GM12878 (cell line): ENCODE results near the gene PLG. TPM values are rescaled to one million over a fixed set of nuclear protein-coding genes. Genes with fewer than 3 reads are reported as not detected.

ENCODE experiments used
- ATAC-seq: fragments of 200-7000 bp; cut with Tn5 transposase; 3 replicates; pipeline ENCODE4 v1.9.1; 2020; ENCODE audit warnings: mild to moderate bottlenecking, moderate library complexity
- BruUV-seq: library from RNA; stranded (reverse); fragments of 400-500 nt; replicated peaks from 2 replicates; lab custom pipeline; 2021; lab: Mats Ljungman, UMichigan
- CTCF ChIA-PET: fragments of 300-600 bp; sonication (Branson Sonifier 250); formaldehyde crosslinking; extraction: SDS; loops from one replicate; lab custom pipeline; 2021; ENCODE audit warnings: inconsistent platforms; lab: Yijun Ruan, JAX
- POLR2A ChIA-PET: fragments of 350-600 bp; formaldehyde crosslinking; extraction: SDS; loops from one replicate; lab custom pipeline; 2021; ENCODE audit warnings: inconsistent platforms; lab: Charles Lee
- RAD21 ChIA-PET: fragments of 300-600 bp; sonication (Branson Sonifier 250); formaldehyde crosslinking; loops from one replicate; lab custom pipeline; 2023; ENCODE audit warnings: antibody characterized with exemption; ENCODE audit not compliant: unreplicated experiment; lab: Charles Lee
- SMC1A ChIA-PET: fragments of 300-600 bp; sonication (Branson Sonifier 250); formaldehyde crosslinking; loops from one replicate; lab custom pipeline; 2023; ENCODE audit not compliant: unreplicated experiment, uncharacterized antibody; lab: Charles Lee
- DNase-seq: peaks from one replicate; pipeline ENCODE4 v3.0.0-alpha.2; 2011; ENCODE audit warnings: low read depth, low spot score
- FAIRE-seq: peaks from 3 replicates; lab custom pipeline; 2011; peaks lifted over from hg19 to GRCh38; lab: Jason Lieb, UNC
- H2AFZ ChIP-seq: 2 replicates; pipeline ENCODE4 v1.6.0; 2011; ENCODE audit warnings: low read depth, low read length, control low read depth; ENCODE audit not compliant: control insufficient read depth
- H3K27ac ChIP-seq: 2 replicates; pipeline ENCODE4 v1.5.1; 2011; ENCODE audit warnings: control low read depth; ENCODE audit not compliant: control insufficient read depth, insufficient read depth
- H3K27me3 ChIP-seq, 2 experiments: replicated peaks in 1 of 2; 2 replicates each; pipeline versions ENCODE4 v1.6.0 to v1.6.1; 2011; ENCODE audit warnings: low read length in 1 of 2; ENCODE audit not compliant: control insufficient read depth in 2 of 2, insufficient read depth in 2 of 2
- H3K36me3 ChIP-seq, 2 experiments: 2 replicates each; pipeline ENCODE4 v1.5.1; 2011; ENCODE audit warnings: low read length in 1 of 2; ENCODE audit not compliant: control insufficient read depth in 2 of 2, insufficient read depth in 2 of 2
- H3K4me1 ChIP-seq: 2 replicates; pipeline ENCODE4 v1.6.1; 2011; ENCODE audit warnings: mild to moderate bottlenecking, low read length, moderate library complexity, mixed read lengths; ENCODE audit not compliant: control insufficient read depth, insufficient read depth
- H3K4me2 ChIP-seq: 2 replicates; pipeline ENCODE4 v1.6.0; 2011; ENCODE audit warnings: control low read depth; ENCODE audit not compliant: control insufficient read depth, insufficient read depth
- H3K4me3 ChIP-seq: fragments of 200-600 bp; sonication (generic); 2 replicates; pipeline ENCODE4 v1.5.1; 2016
- H3K79me2 ChIP-seq: 2 replicates; pipeline ENCODE4 v1.6.0; 2011; ENCODE audit warnings: low read length; ENCODE audit not compliant: control insufficient read depth, insufficient read depth
- H3K9ac ChIP-seq: 2 replicates; pipeline ENCODE4 v1.8.0; 2011; ENCODE audit warnings: low read length, control low read depth, mixed read lengths; ENCODE audit not compliant: control insufficient read depth, insufficient read depth
- H3K9me3 ChIP-seq: replicated peaks from 3 replicates; pipeline ENCODE4 v1.5.1; 2011; ENCODE audit warnings: mild to moderate bottlenecking, low read length; ENCODE audit not compliant: control insufficient read depth, insufficient read depth
- H4K20me1 ChIP-seq: 2 replicates; pipeline ENCODE4 v1.6.0; 2011; ENCODE audit not compliant: control insufficient read depth, insufficient read depth
- CREB1 ChIP-seq: IDR thresholded peaks from 2 replicates; pipeline ENCODE4 v1.6.1; 2012; ENCODE audit warnings: low read depth, mild to moderate bottlenecking, inconsistent platforms
- FOS ChIP-seq: IDR thresholded peaks from 3 replicates; pipeline ENCODE4 v1.6.1; 2011; ENCODE audit warnings: borderline replicate concordance; ENCODE audit not compliant: insufficient read length; ENCODE audit errors: extremely low read depth
- IKZF2 ChIP-seq, 2 experiments: fragments of 450-650 bp; IDR thresholded peaks; 2 replicates each; pipeline ENCODE4 v1.6.1; 2017; ENCODE audit warnings: mild to moderate bottlenecking in 2 of 2, moderate library complexity in 2 of 2
- KDM1A ChIP-seq: fragments of 200-600 bp; sonication (generic); IDR thresholded peaks from 2 replicates; pipeline ENCODE4 v1.6.1; 2016; ENCODE audit warnings: borderline replicate concordance
- MYB ChIP-seq: fragments of 150-350 bp; IDR thresholded peaks from 2 replicates; pipeline ENCODE4 v1.6.1; 2014; ENCODE audit warnings: mild to moderate bottlenecking, low read depth, low read length, borderline replicate concordance
- NFIC ChIP-seq: IDR thresholded peaks from 2 replicates; pipeline ENCODE4 v1.6.1; 2012; ENCODE audit warnings: low read depth, mild to moderate bottlenecking, inconsistent platforms, low read length, moderate library complexity
- POU2F2 ChIP-seq: IDR thresholded peaks from 3 replicates; pipeline ENCODE4 v1.6.1; 2011; ENCODE audit warnings: low read depth, mild to moderate bottlenecking, low read length, borderline replicate concordance
- RELA ChIP-seq: fragments of 450-650 bp; IDR thresholded peaks from 2 replicates; pipeline ENCODE4 v1.8.0; 2014; ENCODE audit warnings: borderline replicate concordance; ENCODE audit not compliant: partially characterized antibody
- SPI1 ChIP-seq: IDR thresholded peaks from 2 replicates; pipeline ENCODE4 v1.6.1; 2011; ENCODE audit warnings: low read depth, mild to moderate bottlenecking, low read length, moderate library complexity, borderline replicate concordance; ENCODE audit not compliant: insufficient read depth
- TCF12 ChIP-seq: IDR thresholded peaks from 2 replicates; pipeline ENCODE4 v1.6.1; 2011; ENCODE audit warnings: low read depth, mild to moderate bottlenecking, low read length
- TCF3 ChIP-seq: IDR thresholded peaks from 2 replicates; pipeline ENCODE4 v1.6.1; 2012; ENCODE audit warnings: low read depth, mild to moderate bottlenecking, low read length, borderline replicate concordance; ENCODE audit not compliant: insufficient read depth
- WGBS: methylation state at CpG from one replicate; pipeline ENCODE4 v1.1.6; 2016; ENCODE audit warnings: low lambda C conversion rate; ENCODE audit not compliant: insufficient replicate concordance, insufficient coverage; ENCODE audit errors: missing lambda C conversion rate; 5-methylcytosine and 5-hydroxymethylcytosine counted together
- in situ Hi-C: fragments of 300-500 bp; cut with MboI; formaldehyde crosslinking; loops from 9 replicates; pipeline ENCODE4 v1.14.3; 2018; ENCODE audit warnings: mixed read lengths
- intact Hi-C: fragments of 100-400 bp; cut with micrococcal nuclease; formaldehyde crosslinking; loops from one replicate; pipeline ENCODE4 v1.14.2; 2022; ENCODE audit not compliant: unreplicated experiment
- polyA plus RNA-seq, 11 experiments: library from polyadenylated mRNA; depleted of rRNA in 4 of 11; unstranded in 6 of 11; stranded (reverse) in 5 of 11; fragments of >200 nt; fragmentation: Nextera tagmentation in 4 of 11; fragmentation: Illumina TruSeq in 1 of 11; extraction: Ambion mirVana in 4 of 11; extraction: Trizol in 1 of 11; gene quantifications; 1 replicate in 1 of 11; 2 replicates in 10 of 11; pipeline versions ENCODE4 v1.2.1 to v1.2.3, GENCODE V29; 2011 to 2016; ENCODE audit warnings: inconsistent platforms in 2 of 11, missing spikeins in 2 of 11, low read depth in 1 of 11
- total RNA-seq, 4 experiments: library from RNA; depleted of rRNA in 3 of 4; stranded (reverse); fragments of >200 nt in 3 of 4; fragmentation: Illumina TruSeq in 1 of 4; extraction: Trizol in 1 of 4; gene quantifications; 2 replicates each; pipeline versions ENCODE4 v1.2.1 to v1.2.3, GENCODE V29; 2013 to 2021
- TF ChIP-seq, protein P1 (sequence below): fragments of 450-650 bp; IDR thresholded peaks from 2 replicates; pipeline ENCODE4 v1.6.1; 2016; ENCODE audit warnings: mild to moderate bottlenecking
- TF ChIP-seq, protein P2 (sequence below): IDR thresholded peaks from 2 replicates; pipeline ENCODE4 v1.6.1; 2012; ENCODE audit warnings: improper control_type of control experiment, low read depth, low read length; ENCODE audit not compliant: insufficient replicate concordance
- TF ChIP-seq, protein P3 (sequence below): fragments of 450-650 bp; IDR thresholded peaks from 2 replicates; pipeline ENCODE4 v1.6.1; 2018; ENCODE audit warnings: borderline replicate concordance, mild to moderate bottlenecking; ENCODE audit not compliant: partially characterized antibody

Gene PLG
- total and polyA plus RNA-seq, 10 of the 15 experiments (the other 5 are each of a cell fraction or from before 2014, with no cell fraction given) = 0.06 to 3.0 (median 0.97) TPM; not detected in 1

DNA sequence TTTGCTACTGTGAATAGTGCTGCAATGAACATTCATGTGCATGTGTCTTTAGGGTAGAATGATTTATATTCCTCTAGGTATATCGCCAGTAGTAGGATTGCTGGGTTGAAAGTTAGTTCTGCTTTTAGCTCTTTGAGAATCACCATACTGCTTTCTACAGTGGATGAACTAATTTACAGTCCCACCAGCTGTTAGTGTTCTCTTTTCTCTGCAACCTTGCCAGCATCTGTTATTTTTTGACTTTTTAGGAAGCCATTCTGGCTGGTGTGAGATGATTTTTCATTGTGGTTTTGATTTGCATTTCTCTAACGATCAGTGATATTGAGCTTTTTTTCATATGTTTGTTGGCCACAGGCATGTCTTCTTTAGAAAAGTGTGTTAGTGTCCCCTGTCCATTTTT lies 40.0 kb downstream of the PLG start:
- POLR2A ChIA-PET = no interaction called here
- BruUV-seq = no TSS peak
- peak overlapping the region; percentile 72 for H3K4me2 ChIP-seq
- no peak overlapping the region; the same call in 1 of the 2 replicates for H3K9ac ChIP-seq
- no peak overlapping the region for H3K4me3 ChIP-seq
- H2AFZ ChIP-seq = no peak overlapping the region; the same call in 1 of the 2 replicates
- SMC1A ChIA-PET = no interaction called here
- no peaks in the 10 kb centered on the region for H3K36me3 ChIP-seq
- RAD21 ChIA-PET = no interaction called here
- H3K27me3 ChIP-seq = no peaks in the 10 kb centered on the region
- no peaks in the 10 kb centered on the region for H4K20me1 ChIP-seq
- peak overlapping the region; percentile 66 for H3K27ac ChIP-seq
- H3K9me3 ChIP-seq = peaks cover 14% of the 10 kb centered on the region
- in situ Hi-C loops (no loop called here), intact Hi-C loops (no loop called here)
- peaks cover 28% of the 10 kb centered on the region for H3K4me1 ChIP-seq
- no peaks in the 10 kb centered on the region; the same call in 1 of the 2 replicates for H3K79me2 ChIP-seq
- peak; percentile 59 for ATAC-seq
- 14% methylated on average over 2 of the region's 2 CpGs for WGBS
- DNase-seq = peak; percentile 28
- no peak for FAIRE-seq
- CTCF ChIA-PET = interaction anchor here (0.6 to 2.4 kb wide), 3 partner anchors 8 to 629 kb away, joined by 3 to 9 read pairs (median 4); no protein-coding TSS in a partner anchor
- TF ChIP-seq MYB = no peak
- TF ChIP-seq TCF3 = peak; percentile 57; the same call in 1 of the 2 replicates
- no peak for TF ChIP-seq CREB1
- 0 out of 3 replicates have a peak, but pooled peaks have one; percentile 14 for TF ChIP-seq POU2F2
- TF ChIP-seq, protein P1, sequence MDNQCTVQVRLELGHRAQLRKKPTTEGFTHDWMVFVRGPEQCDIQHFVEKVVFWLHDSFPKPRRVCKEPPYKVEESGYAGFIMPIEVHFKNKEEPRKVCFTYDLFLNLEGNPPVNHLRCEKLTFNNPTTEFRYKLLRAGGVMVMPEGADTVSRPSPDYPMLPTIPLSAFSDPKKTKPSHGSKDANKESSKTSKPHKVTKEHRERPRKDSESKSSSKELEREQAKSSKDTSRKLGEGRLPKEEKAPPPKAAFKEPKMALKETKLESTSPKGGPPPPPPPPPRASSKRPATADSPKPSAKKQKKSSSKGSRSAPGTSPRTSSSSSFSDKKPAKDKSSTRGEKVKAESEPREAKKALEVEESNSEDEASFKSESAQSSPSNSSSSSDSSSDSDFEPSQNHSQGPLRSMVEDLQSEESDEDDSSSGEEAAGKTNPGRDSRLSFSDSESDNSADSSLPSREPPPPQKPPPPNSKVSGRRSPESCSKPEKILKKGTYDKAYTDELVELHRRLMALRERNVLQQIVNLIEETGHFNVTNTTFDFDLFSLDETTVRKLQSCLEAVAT = no peak
- no peak for TF ChIP-seq IKZF2 (IDR thresholded peaks at IDR 0.05)
- TF ChIP-seq, protein P2, sequence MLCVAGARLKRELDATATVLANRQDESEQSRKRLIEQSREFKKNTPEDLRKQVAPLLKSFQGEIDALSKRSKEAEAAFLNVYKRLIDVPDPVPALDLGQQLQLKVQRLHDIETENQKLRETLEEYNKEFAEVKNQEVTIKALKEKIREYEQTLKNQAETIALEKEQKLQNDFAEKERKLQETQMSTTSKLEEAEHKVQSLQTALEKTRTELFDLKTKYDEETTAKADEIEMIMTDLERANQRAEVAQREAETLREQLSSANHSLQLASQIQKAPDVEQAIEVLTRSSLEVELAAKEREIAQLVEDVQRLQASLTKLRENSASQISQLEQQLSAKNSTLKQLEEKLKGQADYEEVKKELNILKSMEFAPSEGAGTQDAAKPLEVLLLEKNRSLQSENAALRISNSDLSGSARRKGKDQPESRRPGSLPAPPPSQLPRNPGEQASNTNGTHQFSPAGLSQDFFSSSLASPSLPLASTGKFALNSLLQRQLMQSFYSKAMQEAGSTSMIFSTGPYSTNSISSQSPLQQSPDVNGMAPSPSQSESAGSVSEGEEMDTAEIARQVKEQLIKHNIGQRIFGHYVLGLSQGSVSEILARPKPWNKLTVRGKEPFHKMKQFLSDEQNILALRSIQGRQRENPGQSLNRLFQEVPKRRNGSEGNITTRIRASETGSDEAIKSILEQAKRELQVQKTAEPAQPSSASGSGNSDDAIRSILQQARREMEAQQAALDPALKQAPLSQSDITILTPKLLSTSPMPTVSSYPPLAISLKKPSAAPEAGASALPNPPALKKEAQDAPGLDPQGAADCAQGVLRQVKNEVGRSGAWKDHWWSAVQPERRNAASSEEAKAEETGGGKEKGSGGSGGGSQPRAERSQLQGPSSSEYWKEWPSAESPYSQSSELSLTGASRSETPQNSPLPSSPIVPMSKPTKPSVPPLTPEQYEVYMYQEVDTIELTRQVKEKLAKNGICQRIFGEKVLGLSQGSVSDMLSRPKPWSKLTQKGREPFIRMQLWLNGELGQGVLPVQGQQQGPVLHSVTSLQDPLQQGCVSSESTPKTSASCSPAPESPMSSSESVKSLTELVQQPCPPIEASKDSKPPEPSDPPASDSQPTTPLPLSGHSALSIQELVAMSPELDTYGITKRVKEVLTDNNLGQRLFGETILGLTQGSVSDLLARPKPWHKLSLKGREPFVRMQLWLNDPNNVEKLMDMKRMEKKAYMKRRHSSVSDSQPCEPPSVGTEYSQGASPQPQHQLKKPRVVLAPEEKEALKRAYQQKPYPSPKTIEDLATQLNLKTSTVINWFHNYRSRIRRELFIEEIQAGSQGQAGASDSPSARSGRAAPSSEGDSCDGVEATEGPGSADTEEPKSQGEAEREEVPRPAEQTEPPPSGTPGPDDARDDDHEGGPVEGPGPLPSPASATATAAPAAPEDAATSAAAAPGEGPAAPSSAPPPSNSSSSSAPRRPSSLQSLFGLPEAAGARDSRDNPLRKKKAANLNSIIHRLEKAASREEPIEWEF = no peak
- TF ChIP-seq KDM1A = no peak
- no peak for TF ChIP-seq RELA
- TF ChIP-seq SPI1 = no peak
- TF ChIP-seq, protein P3, sequence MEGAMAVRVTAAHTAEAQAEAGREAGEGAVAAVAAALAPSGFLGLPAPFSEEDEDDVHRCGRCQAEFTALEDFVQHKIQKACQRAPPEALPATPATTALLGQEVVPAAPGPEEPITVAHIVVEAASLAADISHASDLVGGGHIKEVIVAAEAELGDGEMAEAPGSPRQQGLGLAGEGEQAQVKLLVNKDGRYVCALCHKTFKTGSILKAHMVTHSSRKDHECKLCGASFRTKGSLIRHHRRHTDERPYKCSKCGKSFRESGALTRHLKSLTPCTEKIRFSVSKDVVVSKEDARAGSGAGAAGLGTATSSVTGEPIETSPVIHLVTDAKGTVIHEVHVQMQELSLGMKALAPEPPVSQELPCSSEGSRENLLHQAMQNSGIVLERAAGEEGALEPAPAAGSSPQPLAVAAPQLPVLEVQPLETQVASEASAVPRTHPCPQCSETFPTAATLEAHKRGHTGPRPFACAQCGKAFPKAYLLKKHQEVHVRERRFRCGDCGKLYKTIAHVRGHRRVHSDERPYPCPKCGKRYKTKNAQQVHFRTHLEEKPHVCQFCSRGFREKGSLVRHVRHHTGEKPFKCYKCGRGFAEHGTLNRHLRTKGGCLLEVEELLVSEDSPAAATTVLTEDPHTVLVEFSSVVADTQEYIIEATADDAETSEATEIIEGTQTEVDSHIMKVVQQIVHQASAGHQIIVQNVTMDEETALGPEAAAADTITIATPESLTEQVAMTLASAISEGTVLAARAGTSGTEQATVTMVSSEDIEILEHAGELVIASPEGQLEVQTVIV = no peak
- TF ChIP-seq TCF12 = 0 out of 2 replicates have a peak, but pooled peaks have one; percentile 20
- no peak for TF ChIP-seq FOS
- TF ChIP-seq NFIC = peak; percentile 40; the same call in 1 of the 2 replicates
